ENCODE measurements around the gene PUS10. TPM values are rescaled to one million over a fixed set of nuclear protein-coding genes. Genes with fewer than 3 reads are reported as not detected.

The PUS10 gene
- total and polyA plus RNA-seq, 2 of the 8 experiments (the other 6 are each of a cell fraction or from before 2014, with no cell fraction given), result 1.3 to 3.1 TPM

GRCh38 chr2:61045999-61046398, 27.9 kb upstream of the PUS10 start:
- no peak for DNase-seq (ENCODE audit: low read depth in 1 of 2, low spot score in 2 of 2)
- H4K5ac ChIP-seq (ENCODE audit: insufficient read length, low read depth, low read length), result no peak overlapping the region
- H2BK15ac ChIP-seq (ENCODE audit: low read length), result no peak overlapping the region
- no peak overlapping the region for H3K23ac ChIP-seq (ENCODE audit: insufficient read length)
- no peak overlapping the region for H3K4ac ChIP-seq (replicated peaks; ENCODE audit: insufficient read length, low read depth, low read length)
- H2BK120ac ChIP-seq (replicated peaks; ENCODE audit: low read depth, low read length), result no peak overlapping the region
- WGBS, 2 experiments (ENCODE audit: extremely low coverage in 1 of 2, insufficient coverage in 1 of 2, insufficient read length in 1 of 2, insufficient replicate concordance in 2 of 2, low coverage in 1 of 2, low lambda C conversion rate in 2 of 2, missing lambda C conversion rate in 1 of 2), result 91% methylated on average over 4 of the region's 4 CpGs; no CpG with 5 or more reads in 1 of the 2 experiments
- no peak overlapping the region for H4K91ac ChIP-seq (replicated peaks; ENCODE audit: insufficient read length, low read length)
- ChIA-PET CTCF (ENCODE audit: partially characterized antibody) (no interaction called here), POLR2A (ENCODE audit: partially characterized antibody) (no interaction called here)
- H3K4me3 ChIP-seq (ENCODE audit: extremely low read depth in 1 of 4, insufficient read depth in 2 of 4, low read depth in 3 of 4, low read length in 4 of 4), result no peak overlapping the region
- no peaks in the 10 kb centered on the region; the same call in 1 of the 2 replicates for H3K23me2 ChIP-seq (ENCODE audit: low read depth, low read length)
- FAIRE-seq, result no peak
- no peak overlapping the region for H2BK12ac ChIP-seq (ENCODE audit: low read depth, low read length)
- H2AFZ ChIP-seq (ENCODE audit: low read length), result no peak overlapping the region
- peaks cover 3 to 40% (median 4%) of the 10 kb centered on the region in 4 experiments; a peak in 7 of 8 replicates for H3K36me3 ChIP-seq (ENCODE audit: control insufficient read depth in 2 of 4, insufficient read depth in 4 of 4, low read length in 3 of 4)
- H3K9ac ChIP-seq (replicated peaks in 1 of 4; ENCODE audit: extremely low read depth in 1 of 4, low read depth in 3 of 4, low read length in 3 of 4), result no peak overlapping the region
- no peaks in the 10 kb centered on the region for H3K27me3 ChIP-seq (replicated peaks in 1 of 4; ENCODE audit: control insufficient read depth in 3 of 4, extremely low read depth in 1 of 4, insufficient read depth in 3 of 4, low read length in 3 of 4)
- H3K27ac ChIP-seq (ENCODE audit: low read depth, low read length), result no peak overlapping the region
- no peak overlapping the region for H3K56ac ChIP-seq (replicated peaks; ENCODE audit: insufficient read length, low read depth, low read length)
- no peak overlapping the region for H3K18ac ChIP-seq (ENCODE audit: extremely low read depth, low read length)
- no peak overlapping the region for H4K8ac ChIP-seq (ENCODE audit: extremely low read depth, insufficient read depth, low read length)
- no peaks in the 10 kb centered on the region for H3K4me1 ChIP-seq (replicated peaks in 1 of 4; ENCODE audit: control insufficient read depth in 3 of 4, insufficient read depth in 4 of 4, low read length in 3 of 4)
- H3K79me1 ChIP-seq (ENCODE audit: low read depth, low read length), result no peaks in the 10 kb centered on the region
- no peak overlapping the region for H2AK5ac ChIP-seq (ENCODE audit: low read depth, low read length)
- no peaks in the 10 kb centered on the region for H3K9me3 ChIP-seq (ENCODE audit: insufficient read depth in 2 of 2, low read depth in 1 of 2, low read length in 1 of 2)
- H3K79me2 ChIP-seq (ENCODE audit: control insufficient read depth in 1 of 2, insufficient read depth in 2 of 2, low read length in 2 of 2), result no peaks in the 10 kb centered on the region
- H2BK20ac ChIP-seq (ENCODE audit: low read length), result no peak overlapping the region
- H4K20me1 ChIP-seq (replicated peaks in 1 of 2; ENCODE audit: control insufficient read depth in 1 of 2, insufficient read depth in 2 of 2, low read length in 2 of 2), result peaks cover 0 to 1% of the 10 kb centered on the region in 2 experiments
- no peak overlapping the region for H2BK5ac ChIP-seq (ENCODE audit: low read depth, low read length)
- H3K4me2 ChIP-seq (ENCODE audit: insufficient read depth in 1 of 2, low read depth in 2 of 2, low read length in 2 of 2), result no peak overlapping the region
- no peak overlapping the region for H3K14ac ChIP-seq (ENCODE audit: insufficient read length)
- TF ChIP-seq NRF1 (IDR thresholded peaks at IDR 0.05; ENCODE audit: low read depth, low read length), result no peak
- no peak for TF ChIP-seq POLR2AphosphoS5 (IDR thresholded peaks at IDR 0.05; ENCODE audit: low read depth, low read length)
- no peak for TF ChIP-seq CHD2 (IDR thresholded peaks at IDR 0.05; ENCODE audit: low read length)
- TF ChIP-seq, protein P1, sequence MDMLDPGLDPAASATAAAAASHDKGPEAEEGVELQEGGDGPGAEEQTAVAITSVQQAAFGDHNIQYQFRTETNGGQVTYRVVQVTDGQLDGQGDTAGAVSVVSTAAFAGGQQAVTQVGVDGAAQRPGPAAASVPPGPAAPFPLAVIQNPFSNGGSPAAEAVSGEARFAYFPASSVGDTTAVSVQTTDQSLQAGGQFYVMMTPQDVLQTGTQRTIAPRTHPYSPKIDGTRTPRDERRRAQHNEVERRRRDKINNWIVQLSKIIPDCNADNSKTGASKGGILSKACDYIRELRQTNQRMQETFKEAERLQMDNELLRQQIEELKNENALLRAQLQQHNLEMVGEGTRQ (IDR thresholded peaks at IDR 0.05; ENCODE audit: low read length), result no peak
- no peak for TF ChIP-seq NANOG (IDR thresholded peaks at IDR 0.05; ENCODE audit: insufficient read depth, low read depth, low read length, poor library complexity, severe bottlenecking)
- TF ChIP-seq CHD1 (IDR thresholded peaks at IDR 0.05; ENCODE audit: low read depth, low read length), result no peak
- TF ChIP-seq EGR1 (IDR thresholded peaks at IDR 0.05; ENCODE audit: borderline replicate concordance, low read depth, low read length), result no peak
- TF ChIP-seq TBP (IDR thresholded peaks at IDR 0.05; ENCODE audit: low read depth, low read length), result no peak
- no peak for TF ChIP-seq JUN (IDR thresholded peaks at IDR 0.05; ENCODE audit: low read depth, low read length)
- TF ChIP-seq GABPA (IDR thresholded peaks at IDR 0.05; ENCODE audit: borderline replicate concordance, insufficient read depth, low read length), result no peak
- TF ChIP-seq SIX5 (IDR thresholded peaks at IDR 0.05; ENCODE audit: low read depth, low read length), result no peak
- TF ChIP-seq, protein P2, sequence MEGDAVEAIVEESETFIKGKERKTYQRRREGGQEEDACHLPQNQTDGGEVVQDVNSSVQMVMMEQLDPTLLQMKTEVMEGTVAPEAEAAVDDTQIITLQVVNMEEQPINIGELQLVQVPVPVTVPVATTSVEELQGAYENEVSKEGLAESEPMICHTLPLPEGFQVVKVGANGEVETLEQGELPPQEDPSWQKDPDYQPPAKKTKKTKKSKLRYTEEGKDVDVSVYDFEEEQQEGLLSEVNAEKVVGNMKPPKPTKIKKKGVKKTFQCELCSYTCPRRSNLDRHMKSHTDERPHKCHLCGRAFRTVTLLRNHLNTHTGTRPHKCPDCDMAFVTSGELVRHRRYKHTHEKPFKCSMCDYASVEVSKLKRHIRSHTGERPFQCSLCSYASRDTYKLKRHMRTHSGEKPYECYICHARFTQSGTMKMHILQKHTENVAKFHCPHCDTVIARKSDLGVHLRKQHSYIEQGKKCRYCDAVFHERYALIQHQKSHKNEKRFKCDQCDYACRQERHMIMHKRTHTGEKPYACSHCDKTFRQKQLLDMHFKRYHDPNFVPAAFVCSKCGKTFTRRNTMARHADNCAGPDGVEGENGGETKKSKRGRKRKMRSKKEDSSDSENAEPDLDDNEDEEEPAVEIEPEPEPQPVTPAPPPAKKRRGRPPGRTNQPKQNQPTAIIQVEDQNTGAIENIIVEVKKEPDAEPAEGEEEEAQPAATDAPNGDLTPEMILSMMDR (IDR thresholded peaks at IDR 0.05; ENCODE audit: control extremely low read depth in 1 of 3, insufficient read depth in 1 of 3, low read depth in 1 of 3, low read length in 3 of 3), result no peak
